Mononuclear cell (primary cell): ENCODE data around the gene TTC7B. TPM values are rescaled to one million over a fixed set of nuclear protein-coding genes. Genes with fewer than 3 reads are reported as not detected.

ENCODE experiments used
- H3K27me3 ChIP-seq: 2 replicates; pipeline ENCODE4 v1.6.0; 2011; ENCODE audit warnings: low read length, control low read depth; ENCODE audit not compliant: insufficient read depth
- H3K4me1 ChIP-seq: 2 replicates; pipeline ENCODE4 v1.5.1; 2011; ENCODE audit warnings: mild to moderate bottlenecking, low read length, control low read depth; ENCODE audit not compliant: insufficient read depth
- H3K4me3 ChIP-seq: 2 replicates; pipeline ENCODE4 v1.5.1; 2011; ENCODE audit warnings: mild to moderate bottlenecking, low read length, moderate library complexity
- H3K9me3 ChIP-seq: 2 replicates; pipeline ENCODE4 v1.5.1; 2011; ENCODE audit warnings: low read depth, mild to moderate bottlenecking, control low read depth, low read length
- total RNA-seq: library from RNA; depleted of rRNA; stranded (reverse); fragments of >200 nt; gene quantifications from one replicate; pipeline ENCODE4 v1.2.3, GENCODE V29; 2012

Gene TTC7B
- total RNA-seq, 1 donor: 8.3 TPM

DNA sequence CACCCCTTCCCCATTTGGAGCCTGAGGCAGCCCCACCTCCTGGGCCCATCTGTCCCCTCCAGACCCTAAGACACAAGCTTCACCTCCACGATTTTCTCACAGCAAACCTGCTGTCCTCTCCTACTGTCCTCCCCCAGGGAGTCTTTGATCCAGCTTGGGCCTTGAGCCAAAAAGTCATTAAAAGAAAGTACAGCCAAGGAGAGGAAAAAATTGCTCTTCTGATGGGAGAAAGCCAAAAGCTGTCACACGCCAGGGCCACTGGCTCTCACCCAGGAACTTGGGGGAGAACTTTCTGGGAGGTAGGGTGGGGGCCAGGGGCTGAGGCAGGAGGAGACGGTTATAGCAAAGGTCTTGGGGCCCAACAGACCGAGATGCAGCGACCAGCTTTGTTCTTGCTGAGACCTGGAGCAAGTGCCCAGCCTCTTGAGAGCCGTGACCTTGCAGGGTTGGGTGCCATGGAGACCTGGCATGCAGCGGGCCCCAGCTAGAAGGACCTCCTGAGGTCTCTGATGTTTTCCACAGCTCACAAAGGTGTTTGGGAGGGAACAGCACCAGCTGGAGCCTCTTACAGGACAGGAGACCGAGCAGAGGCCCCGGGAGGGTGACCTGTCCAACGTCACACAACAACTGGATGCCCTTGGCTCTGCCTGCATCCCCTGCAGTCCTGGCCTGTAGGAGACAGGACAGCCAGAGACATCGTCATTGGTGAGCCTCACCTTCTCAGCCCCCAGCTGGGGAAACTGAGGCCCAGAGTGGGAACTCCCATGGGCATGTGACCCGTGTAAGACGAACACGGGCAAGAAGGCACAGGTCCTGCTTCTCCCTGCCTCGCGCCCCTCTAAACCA lies 294.9 kb downstream of the TTC7B start:
- Histone ChIP-seq H3K9me3 (no peaks in the 10 kb centered on the region), H3K4me1 (no peaks in the 10 kb centered on the region), H3K27me3 (no peaks in the 10 kb centered on the region), H3K4me3 (no peak overlapping the region)

- no peaks in the 10 kb centered on the region for H3K9me3 ChIP-seq
- H3K4me1 ChIP-seq: no peaks in the 10 kb centered on the region
- H3K4me3 ChIP-seq: no peak overlapping the region
- no peaks in the 10 kb centered on the region for H3K27me3 ChIP-seq
Observed at GRCh38 chr14:90520326-90520725, 295.9 kb downstream of the TTC7B start.

DNA sequence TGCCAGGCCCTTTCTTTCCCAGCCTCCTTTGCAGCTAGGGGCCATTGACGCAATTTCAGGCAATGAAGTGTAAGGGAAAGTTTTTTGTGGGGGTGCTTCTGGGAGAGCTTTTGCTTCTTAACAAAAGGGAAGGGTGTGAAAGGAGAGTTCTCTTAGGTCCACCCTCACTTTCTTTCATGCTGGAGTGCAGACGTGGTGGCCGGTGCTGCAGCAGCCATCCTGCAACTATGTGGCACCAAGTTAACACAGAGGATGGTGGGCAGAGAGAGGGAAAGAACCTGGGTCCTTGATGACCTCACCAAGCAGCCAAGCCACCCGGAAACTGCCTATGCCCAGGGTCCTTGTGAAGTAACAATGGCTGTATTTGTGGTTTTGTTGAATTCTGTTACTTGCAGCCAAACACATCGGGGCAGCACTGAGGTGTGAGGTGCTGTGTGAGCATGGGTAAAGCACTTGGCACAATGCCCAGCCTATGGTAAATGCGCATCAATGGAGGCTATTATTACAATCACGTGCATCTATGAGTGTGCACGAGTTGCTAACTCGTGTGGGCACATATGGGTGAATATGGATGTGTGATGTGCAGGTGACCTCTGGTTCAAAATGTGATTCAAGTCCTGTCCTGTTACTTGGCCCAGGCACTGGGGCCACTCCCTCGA lies 296.8 kb downstream of the TTC7B start:
- no peaks in the 10 kb centered on the region for H3K9me3 ChIP-seq
- H3K4me3 ChIP-seq: no peak overlapping the region
- H3K27me3 ChIP-seq: no peaks in the 10 kb centered on the region
- no peaks in the 10 kb centered on the region for H3K4me1 ChIP-seq

DNA sequence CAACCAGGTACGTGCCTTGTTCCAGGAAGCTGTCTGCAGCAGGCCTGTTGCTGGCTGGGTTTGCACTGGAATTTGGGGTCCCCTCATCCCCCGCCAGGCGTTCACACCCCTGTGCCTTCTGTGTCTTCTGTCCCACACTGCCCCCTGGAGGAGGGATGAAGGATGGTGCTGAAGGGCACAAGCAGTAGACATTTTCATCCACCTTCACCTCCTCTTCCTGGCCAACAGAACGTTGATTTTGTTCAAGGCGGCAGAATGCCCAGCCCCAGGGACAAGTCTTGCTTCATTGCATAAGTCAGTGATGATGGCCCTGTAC lies 297.3 kb downstream of the TTC7B start:
- H3K9me3 ChIP-seq: no peaks in the 10 kb centered on the region
- no peaks in the 10 kb centered on the region for H3K4me1 ChIP-seq
- H3K4me3 ChIP-seq: no peak overlapping the region
- H3K27me3 ChIP-seq: no peaks in the 10 kb centered on the region

DNA sequence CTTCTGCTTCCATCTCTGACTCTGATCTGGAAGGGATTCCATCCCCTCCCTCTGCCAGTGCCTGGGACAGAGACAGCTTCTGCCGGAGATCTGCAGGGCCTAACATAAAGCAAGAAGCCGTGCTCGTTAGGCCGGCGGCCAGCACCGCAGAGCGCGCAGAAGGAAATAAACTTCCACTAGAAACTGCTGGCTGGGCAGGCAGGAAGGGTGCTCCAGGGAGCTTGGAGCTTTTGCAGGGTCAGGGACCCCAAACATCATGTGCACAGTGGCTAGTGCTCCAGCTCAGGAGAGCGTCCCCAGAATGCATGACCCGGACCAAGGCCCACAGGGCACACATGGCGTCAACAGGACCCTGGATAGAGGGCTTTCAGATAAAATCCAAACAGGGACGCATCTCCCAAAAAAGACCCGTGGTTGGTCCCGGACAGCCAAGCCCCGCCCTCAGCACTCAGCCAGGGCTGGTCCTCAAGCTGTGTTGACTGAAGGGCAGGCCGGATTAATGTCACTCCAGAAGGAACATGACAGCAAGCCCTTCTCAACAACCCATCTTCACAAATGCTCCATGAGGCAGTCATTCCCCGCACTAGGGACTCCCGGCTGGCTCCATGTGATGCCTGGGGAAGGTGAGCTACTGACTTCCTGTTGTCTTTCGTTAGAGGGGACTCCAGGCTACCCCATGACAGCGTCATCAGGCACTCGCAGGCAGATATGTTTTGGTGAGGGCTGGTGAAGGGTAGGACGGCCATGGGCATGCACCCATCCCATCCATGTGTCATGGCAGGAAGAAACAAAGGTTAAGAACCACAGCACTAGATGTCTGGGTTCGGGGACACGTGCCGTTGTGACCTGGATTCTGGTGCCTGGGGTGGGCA lies 297.9 kb downstream of the TTC7B start:
- no peaks in the 10 kb centered on the region for H3K9me3 ChIP-seq
- no peak overlapping the region for H3K4me3 ChIP-seq
- H3K4me1 ChIP-seq: no peaks in the 10 kb centered on the region
- no peaks in the 10 kb centered on the region for H3K27me3 ChIP-seq

- Histone ChIP-seq H3K4me1 (no peaks in the 10 kb centered on the region), H3K27me3 (no peaks in the 10 kb centered on the region), H3K9me3 (no peaks in the 10 kb centered on the region), H3K4me3 (no peak overlapping the region)
Observed at GRCh38 chr14:90517076-90517841, 299.0 kb downstream of the TTC7B start.

- no peaks in the 10 kb centered on the region for H3K4me1 ChIP-seq
- no peaks in the 10 kb centered on the region for H3K27me3 ChIP-seq
- H3K4me3 ChIP-seq: no peak overlapping the region
- no peaks in the 10 kb centered on the region for H3K9me3 ChIP-seq
Observed at GRCh38 chr14:90514566-90514965, 301.7 kb downstream of the TTC7B start.

- H3K27me3 ChIP-seq: no peaks in the 10 kb centered on the region
- H3K4me3 ChIP-seq: no peak overlapping the region
- no peaks in the 10 kb centered on the region for H3K4me1 ChIP-seq
- H3K9me3 ChIP-seq: no peaks in the 10 kb centered on the region
Observed at GRCh38 chr14:90514015-90514398, 302.2 kb downstream of the TTC7B start.

GRCh38 chr14:90513161-90514014 lies 302.8 kb downstream of the TTC7B start:
- Histone ChIP-seq H3K4me3 (no peak overlapping the region), H3K9me3 (no peaks in the 10 kb centered on the region), H3K27me3 (no peaks in the 10 kb centered on the region), H3K4me1 (no peaks in the 10 kb centered on the region)

GRCh38 chr14:90512329-90512991 lies 303.8 kb downstream of the TTC7B start:
- no peaks in the 10 kb centered on the region for H3K9me3 ChIP-seq
- H3K27me3 ChIP-seq: no peaks in the 10 kb centered on the region
- no peaks in the 10 kb centered on the region for H3K4me1 ChIP-seq
- no peak overlapping the region for H3K4me3 ChIP-seq

- H3K4me3 ChIP-seq: no peak overlapping the region
- H3K9me3 ChIP-seq: no peaks in the 10 kb centered on the region
- no peaks in the 10 kb centered on the region for H3K4me1 ChIP-seq
- no peaks in the 10 kb centered on the region for H3K27me3 ChIP-seq
Observed at GRCh38 chr14:90511795-90512328, 304.4 kb downstream of the TTC7B start.

- Histone ChIP-seq H3K27me3 (no peaks in the 10 kb centered on the region), H3K9me3 (no peaks in the 10 kb centered on the region), H3K4me3 (no peak overlapping the region), H3K4me1 (no peaks in the 10 kb centered on the region)
Observed at GRCh38 chr14:90511252-90511651, 305.0 kb downstream of the TTC7B start.

DNA sequence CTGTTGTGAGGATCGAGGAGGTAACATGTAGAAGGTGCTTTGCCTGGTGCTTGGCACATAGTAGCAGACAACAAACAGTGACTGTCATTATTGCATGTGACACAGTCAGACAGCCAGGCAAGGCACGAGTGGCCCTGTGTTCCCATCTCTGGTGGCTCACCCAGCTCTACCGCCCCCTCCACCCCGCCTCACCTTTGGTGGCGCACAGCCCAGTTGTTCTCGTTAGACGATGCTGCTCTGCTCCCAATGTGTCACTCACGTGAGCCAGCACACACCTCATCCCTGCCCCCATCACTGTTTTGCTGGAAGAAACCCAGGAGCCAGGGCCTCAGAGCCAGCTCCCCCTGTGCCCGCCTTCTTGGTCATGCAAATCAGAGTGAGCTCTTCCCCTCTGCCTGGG lies 306.1 kb downstream of the TTC7B start:
- Histone ChIP-seq H3K27me3 (no peaks in the 10 kb centered on the region), H3K4me3 (no peak overlapping the region), H3K9me3 (no peaks in the 10 kb centered on the region), H3K4me1 (no peaks in the 10 kb centered on the region)
